Stomach (tissue), 9 donors: ENCODE measurements around the gene VASH1. TPM values are rescaled to one million over a fixed set of nuclear protein-coding genes. Genes with fewer than 3 reads are reported as not detected.

Experiments used
- DNase-seq, 2 donors: peaks; one replicate each; pipeline versions ENCODE4 v3.0.0 to v3.0.0-alpha.2; 2013 to 2019
- H3K27ac ChIP-seq, 5 donors: fragments of 200-600 bp in 4 of 5; sonication (generic) in 4 of 5; one replicate each; pipeline ENCODE4 v1.5.1; 2013 to 2019; ENCODE audit warnings: mild to moderate bottlenecking in 1 of 5, moderate library complexity in 1 of 5
- H3K27me3 ChIP-seq, 3 donors: fragments of 200-600 bp; sonication (generic); one replicate each; pipeline ENCODE4 v1.5.1; 2017 to 2019; ENCODE audit warnings: mixed run types in 1 of 3
- H3K36me3 ChIP-seq, 4 donors: fragments of 200-600 bp; sonication (generic); 1 replicate in 3 of 4; 2 replicates in 1 of 4; pipeline ENCODE4 v1.5.1; 2016 to 2019
- H3K4me1 ChIP-seq, 4 donors: fragments of 200-600 bp; sonication (generic); one replicate each; pipeline ENCODE4 v1.5.1; 2016 to 2019
- H3K4me3 ChIP-seq, 4 donors: fragments of 200-600 bp; sonication (generic) in 3 of 4; one replicate each; pipeline ENCODE4 v1.5.1; 2016 to 2019; ENCODE audit warnings: mild to moderate bottlenecking in 1 of 4
- H3K9me3 ChIP-seq, 4 donors: fragments of 200-600 bp; sonication (generic); one replicate each; pipeline ENCODE4 v1.5.1; 2016 to 2019
- CTCF ChIP-seq, 7 experiments: fragments of 450-650 bp in 4 of 7; fragments of 200-600 bp in 3 of 7; sonication (generic) in 3 of 7; IDR thresholded peaks; one replicate each; pipeline ENCODE4 v1.5.1; 2016 to 2019; ENCODE audit warnings: antibody characterized with exemption in 7 of 7, control low read depth in 2 of 7, mild to moderate bottlenecking in 1 of 7
- EP300 ChIP-seq: sonication (generic); formaldehyde crosslinking; IDR thresholded peaks from one replicate; pipeline ENCODE4 v1.6.1; 2017; ENCODE audit warnings: antibody characterized with exemption
- POLR2A ChIP-seq, 4 donors: fragments of 450-650 bp; IDR thresholded peaks; one replicate each; pipeline ENCODE4 v1.6.1; 2016; ENCODE audit warnings: antibody characterized with exemption in 4 of 4, control low read depth in 2 of 4, mild to moderate bottlenecking in 1 of 4, moderate library complexity in 1 of 4
- POLR2AphosphoS5 ChIP-seq, 3 donors: sonication (generic); formaldehyde crosslinking; IDR thresholded peaks; one replicate each; pipeline ENCODE4 v1.6.1; 2016; ENCODE audit warnings: antibody characterized with exemption in 3 of 3
- WGBS, 5 donors: extraction: QIAGEN DNeasy Blood & Tissue Kit in 3 of 5; methylation state at CpG; one replicate each; pipeline versions ENCODE4 v1.1.5 to v1.1.7; 2013 to 2018; 5-methylcytosine and 5-hydroxymethylcytosine counted together
- intact Hi-C: fragments of 100-400 bp; cut with DNase I; formaldehyde crosslinking; loops from one replicate; pipeline ENCODE4 v1.15.1; 2023; ENCODE audit warnings: low total_unique reads
- polyA plus RNA-seq, 3 donors: library from polyadenylated mRNA; stranded (reverse); fragments of 200-250 nt; gene quantifications; one replicate each; pipeline ENCODE4 v1.2.3, GENCODE V29; 2013
- total RNA-seq, 5 donors: library from RNA; depleted of rRNA; stranded (reverse); fragments of >200 nt; gene quantifications; one replicate each; pipeline versions ENCODE4 v1.1.0 to v1.2.3, GENCODE V29; 2014 to 2016
- donor health status: healthy with polysubstance abuse.
- donor health status: Bipolar disorder and iron deficiency.
- donor health status: healthy.

Gene VASH1
- total and polyA plus RNA-seq, 8 donors: 2.7 to 15.4 (median 9.7) TPM

GRCh38 chr14:76827696-76828296 is 66.5 kb downstream of the VASH1 start:
- H3K27ac ChIP-seq: peak overlapping the region in 2 of 5 donors; percentile 3 to 39
- intact Hi-C loops: no loop called here
- H3K4me3 ChIP-seq: peak overlapping the region in 3 of 4 donors; percentile 9 to 18 (median 16)
- peak in 1 of 2 donors; percentile 60 for DNase-seq
- no peaks in the 10 kb centered on the region for H3K9me3 ChIP-seq
- 41 to 70% (median 61%) methylated on average over 9 of the region's 9 CpGs for WGBS, 5 donors
- TF ChIP-seq POLR2AphosphoS5 (IDR thresholded peaks at IDR 0.05): no peak
- TF ChIP-seq CTCF (IDR thresholded peaks at IDR 0.05): no peak
- TF ChIP-seq POLR2A (IDR thresholded peaks at IDR 0.05): no peak
- TF ChIP-seq EP300: no peak
- peaks cover 0 to 25% (median 18%) of the 10 kb centered on the region in 4 donors for H3K4me1 ChIP-seq
- H3K36me3 ChIP-seq: no peaks in the 10 kb centered on the region
- no peaks in the 10 kb centered on the region for H3K27me3 ChIP-seq

GRCh38 chr14:76828339-76829012 is 67.2 kb downstream of the VASH1 start:
- peak in 1 of 2 donors; percentile 67 for DNase-seq
- H3K27me3 ChIP-seq: no peaks in the 10 kb centered on the region
- H3K4me1 ChIP-seq: peaks cover 0 to 28% (median 18%) of the 10 kb centered on the region in 4 donors
- H3K9me3 ChIP-seq: no peaks in the 10 kb centered on the region
- H3K27ac ChIP-seq: peak overlapping the region in 3 of 5 donors; percentile 3 to 39 (median 24)
- no peak for TF ChIP-seq CTCF (IDR thresholded peaks at IDR 0.05)
- TF ChIP-seq POLR2AphosphoS5 (IDR thresholded peaks at IDR 0.05): no peak
- TF ChIP-seq POLR2A (IDR thresholded peaks at IDR 0.05): no peak
- no peak for TF ChIP-seq EP300
- H3K4me3 ChIP-seq: peak overlapping the region in 3 of 4 donors; percentile 9 to 18 (median 16)
- WGBS, 5 donors: 47 to 61% (median 52%) methylated on average over 17 of the region's 17 CpGs
- intact Hi-C loops: no loop called here
- no peaks in the 10 kb centered on the region for H3K36me3 ChIP-seq

- no peaks in the 10 kb centered on the region for H3K27me3 ChIP-seq
- H3K4me3 ChIP-seq: no peak overlapping the region
- peak overlapping the region in 2 of 5 donors; percentile 22 to 28 for H3K27ac ChIP-seq
- intact Hi-C loops: no loop called here
- no peaks in the 10 kb centered on the region for H3K36me3 ChIP-seq
- peak in 1 of 2 donors; percentile 38 for DNase-seq
- WGBS, 5 donors: 26 to 69% (median 38%) methylated on average over 3 of the region's 3 CpGs
- H3K4me1 ChIP-seq: peaks cover 0 to 33% (median 18%) of the 10 kb centered on the region in 4 donors
- H3K9me3 ChIP-seq: no peaks in the 10 kb centered on the region
- TF ChIP-seq POLR2A (IDR thresholded peaks at IDR 0.05) (no peak), CTCF (IDR thresholded peaks at IDR 0.05) (no peak), EP300 (no peak), POLR2AphosphoS5 (IDR thresholded peaks at IDR 0.05) (no peak)
Measured at GRCh38 chr14:76829013-76829365, 67.7 kb downstream of the VASH1 start.

GRCh38 chr14:76829650-76830421 is 68.6 kb downstream of the VASH1 start:
- no peak for TF ChIP-seq EP300
- no peak for TF ChIP-seq POLR2A (IDR thresholded peaks at IDR 0.05)
- TF ChIP-seq CTCF (IDR thresholded peaks at IDR 0.05): no peak
- TF ChIP-seq POLR2AphosphoS5 (IDR thresholded peaks at IDR 0.05): no peak
- no peaks in the 10 kb centered on the region for H3K9me3 ChIP-seq
- WGBS, 5 donors: 27 to 42% (median 35%) methylated on average over 7 of the region's 7 CpGs
- intact Hi-C loops: no loop called here
- H3K27ac ChIP-seq: peak overlapping the region in 4 of 5 donors; percentile 21 to 49 (median 25)
- H3K4me1 ChIP-seq: peaks cover 0 to 42% (median 21%) of the 10 kb centered on the region in 4 donors
- H3K4me3 ChIP-seq: no peak overlapping the region
- H3K36me3 ChIP-seq: no peaks in the 10 kb centered on the region
- no peaks in the 10 kb centered on the region for H3K27me3 ChIP-seq
- peak; percentile 50 to 85 for DNase-seq
